ENCODE results near the gene TTC9B. TPM values are rescaled to one million over a fixed set of nuclear protein-coding genes. Genes with fewer than 3 reads are reported as not detected.

TTC9B gene
- total and polyA plus RNA-seq, 2 of the 13 experiments (the other 11 are each of a cell fraction or from before 2014, with no cell fraction given), result not detected

DNA sequence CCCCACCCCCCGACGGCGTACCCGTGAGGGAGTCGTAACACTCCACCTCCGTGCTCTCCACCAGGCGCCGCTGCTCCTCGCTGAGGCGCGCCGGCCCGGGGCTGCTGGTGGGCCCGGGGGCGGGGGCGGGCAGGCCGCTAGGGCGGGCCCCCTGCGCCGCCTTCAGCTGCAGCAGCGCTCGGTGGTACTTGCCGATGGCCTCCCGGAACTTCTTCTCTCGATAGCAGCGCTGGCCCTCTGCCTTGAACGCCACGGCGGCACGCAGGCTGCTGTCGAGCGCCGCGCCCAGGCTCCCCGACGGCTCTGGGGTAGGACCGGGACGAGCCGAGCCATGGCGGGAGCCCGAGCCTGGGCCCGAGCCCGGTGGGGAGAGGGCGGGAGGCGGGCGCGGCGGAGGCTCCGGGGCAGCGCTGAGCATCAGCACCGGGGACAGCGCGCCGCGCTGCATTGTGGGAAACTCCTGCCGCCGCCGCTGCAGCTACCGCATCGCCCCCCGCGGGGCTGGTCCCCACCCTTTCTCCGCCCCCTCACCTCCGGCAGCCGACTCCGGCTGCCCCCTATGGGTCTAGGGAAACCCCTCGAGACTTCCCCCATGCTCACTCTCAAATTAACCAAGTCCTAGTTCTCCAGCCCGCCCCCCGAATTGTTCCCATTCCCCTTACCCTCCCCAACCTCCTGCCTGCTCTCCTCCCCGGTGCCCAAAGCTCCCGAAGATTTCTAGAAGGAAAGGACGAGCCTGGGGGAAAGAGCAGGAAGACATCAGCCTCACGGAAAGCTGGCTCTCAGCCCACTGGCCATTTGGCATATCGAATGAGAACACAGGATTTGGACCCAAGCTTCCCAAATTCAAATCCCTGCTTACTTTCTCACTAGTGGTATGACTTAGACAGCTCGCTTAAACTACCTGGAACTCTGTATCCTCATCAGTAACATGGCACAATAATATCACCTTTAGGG is at the start of gene TTC9B (continued):
- TF ChIP-seq CC2D1A (CRISPR knock-in tag; IDR thresholded peaks at IDR 0.05) (no peak), ZNF777 (CRISPR knock-in tag; IDR thresholded peaks at IDR 0.05) (peak; percentile 72), ZNF609 (CRISPR knock-in tag; IDR thresholded peaks at IDR 0.05; ENCODE audit: borderline replicate concordance) (no peak), ZBTB7A (CRISPR knock-in tag; IDR thresholded peaks at IDR 0.05) (no peak), RARG (CRISPR knock-in tag; IDR thresholded peaks at IDR 0.05; ENCODE audit: low read depth) (no peak), REST (IDR thresholded peaks at IDR 0.05; ENCODE audit: borderline replicate concordance in 1 of 2, low read depth in 1 of 2, low read length in 2 of 2) (peak; percentile 81 to 94), ZNF143 (CRISPR knock-in tag; IDR thresholded peaks at IDR 0.05) (peak; percentile 86), NR2C2 (CRISPR knock-in tag; IDR thresholded peaks at IDR 0.05; ENCODE audit: borderline replicate concordance) (no peak), ZNF841 (CRISPR knock-in tag; IDR thresholded peaks at IDR 0.05; ENCODE audit: borderline replicate concordance) (no peak), ZNF772 (CRISPR knock-in tag; IDR thresholded peaks at IDR 0.05) (no peak), ATF1 (CRISPR knock-in tag; IDR thresholded peaks at IDR 0.05) (no peak), ZBTB33 (CRISPR knock-in tag; IDR thresholded peaks at IDR 0.05) (no peak), ZNF24 (IDR thresholded peaks at IDR 0.05) (no peak), ZNF224 (CRISPR knock-in tag; IDR thresholded peaks at IDR 0.05) (no peak), MAFG (CRISPR knock-in tag; IDR thresholded peaks at IDR 0.05) (no peak), PHF21A (CRISPR knock-in tag; IDR thresholded peaks at IDR 0.05) (no peak), HNRNPUL1 (IDR thresholded peaks at IDR 0.05; ENCODE audit: low read depth, low read length) (no peak)
- TF ChIP-seq, protein P1, sequence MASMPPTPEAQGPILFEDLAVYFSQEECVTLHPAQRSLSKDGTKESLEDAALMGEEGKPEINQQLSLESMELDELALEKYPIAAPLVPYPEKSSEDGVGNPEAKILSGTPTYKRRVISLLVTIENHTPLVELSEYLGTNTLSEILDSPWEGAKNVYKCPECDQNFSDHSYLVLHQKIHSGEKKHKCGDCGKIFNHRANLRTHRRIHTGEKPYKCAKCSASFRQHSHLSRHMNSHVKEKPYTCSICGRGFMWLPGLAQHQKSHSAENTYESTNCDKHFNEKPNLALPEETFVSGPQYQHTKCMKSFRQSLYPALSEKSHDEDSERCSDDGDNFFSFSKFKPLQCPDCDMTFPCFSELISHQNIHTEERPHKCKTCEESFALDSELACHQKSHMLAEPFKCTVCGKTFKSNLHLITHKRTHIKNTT (CRISPR knock-in tag; IDR thresholded peaks at IDR 0.05), result no peak
